GM12865 (cell line): Measurements from ENCODE around the gene HAUS7.

ENCODE experiments used
- DNase-seq: peaks from one replicate; pipeline ENCODE4 v3.0.0; 2010; ENCODE audit warnings: low read depth
- H3K4me3 ChIP-seq: 2 replicates; pipeline ENCODE4 v1.5.1; 2011; ENCODE audit warnings: mild to moderate bottlenecking, low read depth, low read length, control low read depth
- CTCF ChIP-seq: IDR thresholded peaks from 2 replicates; pipeline ENCODE4 v1.5.1; 2011; ENCODE audit warnings: low read length, control low read depth, low read depth, inconsistent platforms; ENCODE audit not compliant: insufficient read depth; ENCODE audit errors: missing control alignments

The HAUS7 gene

GRCh38 chrX:153446950-153447580, 23.3 kb downstream of the HAUS7 start:
- TF ChIP-seq CTCF = no peak
- no peak for DNase-seq
- H3K4me3 ChIP-seq = no peak overlapping the region

- no peak for DNase-seq
- TF ChIP-seq CTCF = no peak
- no peak overlapping the region for H3K4me3 ChIP-seq
Observed at GRCh38 chrX:153446636-153446936, 23.8 kb downstream of the HAUS7 start.

- no peak for TF ChIP-seq CTCF
- DNase-seq = no peak
- H3K4me3 ChIP-seq = no peak within 1 kb of the TSS
Observed at GRCh38 chrX:153445856-153446635, 24.3 kb downstream of the HAUS7 start, which contains the start of gene TREX2. TREX2 (minus strand) TSS chrX:153446056; CDS start chrX:153445430, 626 bp downstream.

GRCh38 chrX:153445106-153445855, 25.1 kb downstream of the HAUS7 start:
- no peak for TF ChIP-seq CTCF
- no peak for DNase-seq
- H3K4me3 ChIP-seq = no peak overlapping the region

- TF ChIP-seq CTCF = no peak
- no peak for DNase-seq
- no peak overlapping the region for H3K4me3 ChIP-seq
Observed at GRCh38 chrX:153444333-153445011, 25.9 kb downstream of the HAUS7 start.

GRCh38 chrX:153443476-153444332, 26.7 kb downstream of the HAUS7 start:
- TF ChIP-seq CTCF = no peak
- H3K4me3 ChIP-seq = no peak overlapping the region
- no peak for DNase-seq
